Measurements from ENCODE around the gene ATP6V0B. TPM values are rescaled to one million over a fixed set of nuclear protein-coding genes. Genes with fewer than 3 reads are reported as not detected.
A peak's percentile ranks its signal among the peaks of the same experiment; 100 is the strongest.

Gene ATP6V0B
- total and polyA plus RNA-seq, 9 of the 15 experiments (the other 6 are each of a cell fraction or from before 2014, with no cell fraction given) = 137 to 328 (median 220) TPM

DNA sequence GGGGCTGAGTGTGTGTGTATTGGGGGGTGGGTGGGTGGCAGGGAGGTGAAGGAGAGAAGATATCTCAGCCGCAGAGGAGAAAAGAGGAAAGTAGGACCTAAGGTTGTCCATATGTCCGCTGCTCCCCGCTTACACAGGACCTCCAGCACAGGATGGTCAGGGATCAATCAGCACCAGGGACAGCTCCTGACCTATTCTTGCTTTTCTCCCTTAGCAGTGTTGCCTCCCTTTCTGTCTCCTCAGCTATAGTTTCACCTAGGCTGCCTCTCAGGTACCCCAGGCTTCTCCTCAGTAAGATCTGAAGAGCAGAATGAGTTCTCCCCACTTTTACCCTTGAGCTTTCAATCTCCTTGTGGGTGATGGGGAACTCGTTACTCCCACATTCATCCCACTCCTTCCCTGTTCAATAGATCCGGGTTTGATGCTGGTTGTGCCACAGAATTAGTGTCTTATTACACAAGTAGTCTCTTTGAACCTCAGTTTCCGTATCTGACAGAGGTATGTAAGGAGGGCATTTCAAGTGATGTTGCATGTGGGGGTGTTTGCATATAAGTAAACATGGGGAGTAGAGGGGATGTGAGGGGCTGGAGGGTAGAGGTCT, 6.3 kb upstream of the ATP6V0B start (continued):
- TF ChIP-seq MYC (IDR thresholded peaks at IDR 0.05; ENCODE audit: low read depth, low read length) = no peak
- TF ChIP-seq MYC (CRISPR knock-in tag; IDR thresholded peaks at IDR 0.05; ENCODE audit: borderline replicate concordance, low read depth) = no peak
- no peak for TF ChIP-seq SUPT5H (IDR thresholded peaks at IDR 0.05)
- no peak for TF ChIP-seq PTBP1 (IDR thresholded peaks at IDR 0.05; ENCODE audit: low read depth, low read length)
- no peak for TF ChIP-seq ZNF592 (IDR thresholded peaks at IDR 0.05)
- no peak for TF ChIP-seq POLR2B (IDR thresholded peaks at IDR 0.05; ENCODE audit: low read depth, partially characterized antibody)
- no peak for TF ChIP-seq PHF20 (IDR thresholded peaks at IDR 0.05; ENCODE audit: partially characterized antibody)
- TF ChIP-seq NELFE (IDR thresholded peaks at IDR 0.05; ENCODE audit: insufficient read depth, insufficient read length) = no peak
- TF ChIP-seq STAG1 (CRISPR knock-in tag; IDR thresholded peaks at IDR 0.05; ENCODE audit: borderline replicate concordance) = no peak
- TF ChIP-seq NR2C1 (IDR thresholded peaks at IDR 0.05) = no peak
- TF ChIP-seq NR2C1 (tag; IDR thresholded peaks at IDR 0.05) = 0 out of 2 replicates have a peak, but pooled peaks have one; percentile 43
- TF ChIP-seq HCFC1 (IDR thresholded peaks at IDR 0.05; ENCODE audit: low read depth, low read length) = 0 out of 2 replicates have a peak, but pooled peaks have one; percentile 24
- TF ChIP-seq SNIP1 (IDR thresholded peaks at IDR 0.05; ENCODE audit: low read depth) = no peak
- TF ChIP-seq EGR1 (conservative IDR thresholded peaks at IDR 0.05) = no peak
- 0 out of 2 replicates have a peak, but pooled peaks have one; percentile 54 for TF ChIP-seq CBX5 (IDR thresholded peaks at IDR 0.05; ENCODE audit: borderline replicate concordance, low read depth)
- TF ChIP-seq, protein P1, sequence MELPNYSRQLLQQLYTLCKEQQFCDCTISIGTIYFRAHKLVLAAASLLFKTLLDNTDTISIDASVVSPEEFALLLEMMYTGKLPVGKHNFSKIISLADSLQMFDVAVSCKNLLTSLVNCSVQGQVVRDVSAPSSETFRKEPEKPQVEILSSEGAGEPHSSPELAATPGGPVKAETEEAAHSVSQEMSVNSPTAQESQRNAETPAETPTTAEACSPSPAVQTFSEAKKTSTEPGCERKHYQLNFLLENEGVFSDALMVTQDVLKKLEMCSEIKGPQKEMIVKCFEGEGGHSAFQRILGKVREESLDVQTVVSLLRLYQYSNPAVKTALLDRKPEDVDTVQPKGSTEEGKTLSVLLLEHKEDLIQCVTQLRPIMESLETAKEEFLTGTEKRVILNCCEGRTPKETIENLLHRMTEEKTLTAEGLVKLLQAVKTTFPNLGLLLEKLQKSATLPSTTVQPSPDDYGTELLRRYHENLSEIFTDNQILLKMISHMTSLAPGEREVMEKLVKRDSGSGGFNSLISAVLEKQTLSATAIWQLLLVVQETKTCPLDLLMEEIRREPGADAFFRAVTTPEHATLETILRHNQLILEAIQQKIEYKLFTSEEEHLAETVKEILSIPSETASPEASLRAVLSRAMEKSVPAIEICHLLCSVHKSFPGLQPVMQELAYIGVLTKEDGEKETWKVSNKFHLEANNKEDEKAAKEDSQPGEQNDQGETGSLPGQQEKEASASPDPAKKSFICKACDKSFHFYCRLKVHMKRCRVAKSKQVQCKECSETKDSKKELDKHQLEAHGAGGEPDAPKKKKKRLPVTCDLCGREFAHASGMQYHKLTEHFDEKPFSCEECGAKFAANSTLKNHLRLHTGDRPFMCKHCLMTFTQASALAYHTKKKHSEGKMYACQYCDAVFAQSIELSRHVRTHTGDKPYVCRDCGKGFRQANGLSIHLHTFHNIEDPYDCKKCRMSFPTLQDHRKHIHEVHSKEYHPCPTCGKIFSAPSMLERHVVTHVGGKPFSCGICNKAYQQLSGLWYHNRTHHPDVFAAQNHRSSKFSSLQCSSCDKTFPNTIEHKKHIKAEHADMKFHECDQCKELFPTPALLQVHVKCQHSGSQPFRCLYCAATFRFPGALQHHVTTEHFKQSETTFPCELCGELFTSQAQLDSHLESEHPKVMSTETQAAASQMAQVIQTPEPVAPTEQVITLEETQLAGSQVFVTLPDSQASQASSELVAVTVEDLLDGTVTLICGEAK (IDR thresholded peaks at IDR 0.05) = 0 out of 2 replicates have a peak, but pooled peaks have one; percentile 22
- TF ChIP-seq, protein P1 (CRISPR knock-in tag; IDR thresholded peaks at IDR 0.05) = peak; percentile 48; the same call in 1 of the 2 replicates
- peak; percentile 99 for TF ChIP-seq EHMT2 (IDR thresholded peaks at IDR 0.05)

Measured in K562 (cell line).